ENCODE measurements around the gene CELF1. TPM values are rescaled to one million over a fixed set of nuclear protein-coding genes. Genes with fewer than 3 reads are reported as not detected.

The CELF1 gene
- total RNA-seq, 1 experiment from 2014 or later = 62.5 TPM

GRCh38 chr11:47509077-47509536 lies 43.8 kb downstream of the CELF1 start:
- DNase-seq (ENCODE audit: low read depth) = no peak

- no peak for DNase-seq (ENCODE audit: low read depth)
These were observed 44.5 kb downstream of the CELF1 start for GRCh38 chr11:47508240-47508957.

GRCh38 chr11:47507563-47508239 lies 45.2 kb downstream of the CELF1 start:
- no peak for DNase-seq (ENCODE audit: low read depth)

GRCh38 chr11:47506795-47507562 lies 46.0 kb downstream of the CELF1 start:
- no peak for DNase-seq (ENCODE audit: low read depth)

- no peak for DNase-seq (ENCODE audit: low read depth)
These were observed 46.6 kb downstream of the CELF1 start for GRCh38 chr11:47506373-47506772.

- DNase-seq (ENCODE audit: low read depth) = no peak
These were observed 48.0 kb downstream of the CELF1 start for GRCh38 chr11:47504910-47505309.

- no peak for DNase-seq (ENCODE audit: low read depth)
These were observed 49.7 kb downstream of the CELF1 start for GRCh38 chr11:47503227-47503626.

- DNase-seq (ENCODE audit: low read depth) = no peak
These were observed 50.2 kb downstream of the CELF1 start for GRCh38 chr11:47502767-47503166.

- DNase-seq (ENCODE audit: low read depth) = no peak
These were observed 51.8 kb downstream of the CELF1 start for GRCh38 chr11:47501101-47501500.

- DNase-seq (ENCODE audit: low read depth) = no peak
These were observed 52.8 kb downstream of the CELF1 start for GRCh38 chr11:47500121-47500520.

GRCh38 chr11:47499614-47500013 lies 53.3 kb downstream of the CELF1 start:
- no peak for DNase-seq (ENCODE audit: low read depth)

- DNase-seq (ENCODE audit: low read depth) = no peak
These were observed 53.8 kb downstream of the CELF1 start for GRCh38 chr11:47499161-47499560.

- no peak for DNase-seq (ENCODE audit: low read depth)
These were observed 54.3 kb downstream of the CELF1 start for GRCh38 chr11:47498584-47499152.

GRCh38 chr11:47498149-47498548 lies 54.8 kb downstream of the CELF1 start:
- no peak for DNase-seq (ENCODE audit: low read depth)

- no peak for DNase-seq (ENCODE audit: low read depth)
These were observed 56.1 kb downstream of the CELF1 start for GRCh38 chr11:47496808-47497207.

GRCh38 chr11:47495856-47496217 lies 57.1 kb downstream of the CELF1 start:
- DNase-seq (ENCODE audit: low read depth) = no peak

GRCh38 chr11:47495011-47495855 lies 57.7 kb downstream of the CELF1 start:
- no peak for DNase-seq (ENCODE audit: low read depth)

GRCh38 chr11:47489395-47489755 lies 63.6 kb downstream of the CELF1 start:
- DNase-seq (ENCODE audit: low read depth) = no peak

GRCh38 chr11:47488674-47489394 lies 64.1 kb downstream of the CELF1 start:
- DNase-seq (ENCODE audit: low read depth) = no peak

- no peak for DNase-seq (ENCODE audit: low read depth)
These were observed 64.8 kb downstream of the CELF1 start for GRCh38 chr11:47488111-47488510.

GRCh38 chr11:47487421-47487820 lies 65.5 kb downstream of the CELF1 start:
- no peak for DNase-seq (ENCODE audit: low read depth)

Measured in Daoy (cell line).